GM19395 (cell line): ENCODE data around the gene UBAC2.
"Not testable (repeated sequence)": the region's sequence is repeated elsewhere in the genome, so short reads cannot be mapped to it uniquely, and the experiment has no call there.

Source experiments
- ATAC-seq: cut with Tn5 transposase; IDR thresholded peaks from one replicate; pipeline ENCODE4 v1.9.1; 2021; ENCODE audit warnings: mild to moderate bottlenecking, moderate library complexity; ENCODE audit not compliant: unreplicated experiment

Gene UBAC2

DNA sequence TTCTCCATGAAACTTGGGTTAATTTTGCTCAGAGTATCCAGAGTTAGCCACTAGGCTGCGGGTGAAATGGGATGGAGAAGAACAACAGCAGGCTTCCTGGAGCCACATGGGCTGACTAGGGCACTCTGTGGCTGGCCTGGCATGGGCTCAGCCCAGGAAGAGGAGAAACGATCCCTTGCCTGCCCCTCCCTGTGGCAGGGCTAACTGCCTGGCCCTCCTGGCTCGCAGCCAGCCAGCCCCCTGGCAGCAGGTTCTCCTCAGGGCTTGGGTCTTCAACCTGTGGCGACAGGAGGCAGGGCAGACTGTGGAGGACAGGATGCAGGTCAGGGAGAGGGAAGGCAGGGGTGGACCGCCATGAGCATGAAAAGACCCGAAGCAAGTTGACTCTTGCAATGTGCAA is 185.3 kb downstream of the UBAC2 start:
- ATAC-seq = no peak

DNA sequence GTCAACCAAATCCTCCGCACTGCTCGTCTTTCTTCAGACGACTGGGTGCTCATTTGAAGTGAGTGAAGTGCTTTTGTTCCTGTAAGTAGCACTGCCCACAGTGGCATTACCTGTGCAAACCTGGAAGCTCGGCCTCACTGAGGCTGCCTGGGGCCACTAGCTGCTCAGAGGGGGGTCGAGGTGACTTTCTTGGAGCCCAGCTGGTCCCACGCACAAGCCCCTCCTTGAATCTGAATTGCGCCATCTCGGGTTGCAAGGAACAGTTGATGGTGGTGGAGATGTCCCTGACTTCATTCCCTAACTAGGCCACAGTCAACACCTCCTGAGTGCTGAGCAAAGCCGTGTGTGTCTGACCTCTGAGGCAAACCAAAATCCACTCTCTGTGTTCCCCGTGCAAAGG is 185.8 kb downstream of the UBAC2 start:
- no peak for ATAC-seq

GRCh38 chr13:99386911-99387788 is 186.5 kb downstream of the UBAC2 start:
- no peak for ATAC-seq

- no peak for ATAC-seq
Observed at GRCh38 chr13:99388334-99388923, 187.8 kb downstream of the UBAC2 start.

- ATAC-seq = not testable (repeated sequence)
Observed at GRCh38 chr13:99389094-99389493, 188.4 kb downstream of the UBAC2 start.

- no peak for ATAC-seq
Observed at GRCh38 chr13:99389520-99390304, 189.1 kb downstream of the UBAC2 start.

DNA sequence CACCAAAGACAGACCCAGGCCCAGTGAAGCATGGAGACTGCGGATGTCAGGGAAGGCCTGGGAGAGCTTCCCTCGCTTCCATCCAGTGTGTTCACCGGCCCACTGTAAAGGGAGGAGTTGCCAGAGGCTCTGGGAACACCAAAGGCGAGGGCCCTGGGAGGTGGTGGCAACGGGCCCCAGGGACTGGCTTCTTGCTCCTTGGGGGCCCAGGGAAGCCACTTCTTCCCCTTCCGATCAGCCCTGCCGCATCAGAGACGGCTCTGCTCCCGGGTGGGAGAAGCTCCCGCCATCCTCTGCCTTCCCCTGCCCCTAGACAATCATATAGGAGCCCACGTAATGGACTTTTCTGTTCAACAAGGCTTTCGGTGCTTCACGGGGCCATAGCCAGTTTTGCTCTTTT is 189.9 kb downstream of the UBAC2 start:
- no peak for ATAC-seq

- no peak for ATAC-seq
Observed at GRCh38 chr13:99391781-99392469, 191.3 kb downstream of the UBAC2 start.

GRCh38 chr13:99392470-99393135 is 191.9 kb downstream of the UBAC2 start:
- ATAC-seq = no peak

DNA sequence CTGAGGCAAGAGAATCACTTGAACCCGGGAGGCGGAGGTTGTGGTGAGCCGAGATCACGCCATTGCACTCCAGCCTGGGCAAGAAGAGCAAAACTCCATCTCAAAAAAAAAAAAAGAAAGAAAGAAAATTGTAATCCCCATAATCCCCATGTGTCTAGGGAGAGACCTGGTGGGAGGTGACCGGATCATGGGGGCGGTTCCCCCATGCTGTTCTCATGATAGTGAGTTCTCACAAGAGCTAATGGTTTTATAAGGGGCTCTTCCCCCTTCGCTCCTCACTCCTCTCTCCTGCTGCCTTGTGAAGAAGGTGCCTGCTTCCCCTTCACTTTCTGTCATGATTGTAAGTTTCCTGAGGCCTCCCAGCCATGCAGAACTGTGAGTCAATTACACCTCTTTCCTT is 192.7 kb downstream of the UBAC2 start:
- not testable (repeated sequence) for ATAC-seq

DNA sequence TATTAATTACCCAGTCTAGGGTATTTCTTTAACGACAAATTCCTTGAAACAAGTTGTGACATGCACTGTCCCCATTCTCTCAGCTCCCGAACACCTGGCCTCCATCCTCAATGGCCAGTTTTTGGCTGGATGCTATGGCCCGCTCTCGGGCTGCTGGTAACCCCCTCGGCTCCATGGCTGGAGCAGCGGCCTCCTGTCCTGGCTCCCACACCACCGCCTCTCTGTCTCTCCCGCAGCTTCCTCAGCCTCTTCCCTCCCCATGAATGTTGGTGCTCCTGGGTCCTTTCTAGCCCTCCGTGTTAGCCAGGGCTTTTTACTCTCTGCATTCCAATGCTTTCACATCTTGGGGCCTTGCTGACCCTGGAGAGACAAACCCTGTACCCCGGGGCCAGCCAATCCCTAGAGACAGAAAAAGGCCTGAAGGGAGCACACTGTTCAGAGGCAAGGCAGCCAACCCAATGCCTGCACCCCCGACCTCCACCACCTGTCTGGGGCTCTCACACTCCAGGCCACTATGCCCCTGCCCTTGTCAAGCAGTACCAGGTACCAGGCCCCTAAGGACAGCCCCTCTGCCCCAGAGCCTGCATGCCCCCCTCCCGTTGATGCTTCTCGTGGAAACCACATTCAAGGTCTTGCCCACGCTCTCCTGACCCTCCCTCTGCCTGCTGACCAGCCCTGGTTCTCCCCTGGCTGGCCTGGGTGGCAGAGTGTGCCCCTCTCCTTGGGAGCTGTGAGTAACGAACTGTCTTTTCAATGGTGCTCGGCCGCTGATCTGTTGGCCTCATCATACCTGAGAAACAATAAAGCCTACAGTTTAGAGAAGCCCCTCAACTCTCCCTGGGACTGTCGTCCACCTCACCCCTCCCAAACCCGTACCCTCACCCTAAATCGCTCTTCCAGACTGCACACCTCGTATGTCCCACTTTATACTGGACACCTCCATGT is 193.4 kb downstream of the UBAC2 start:
- ATAC-seq = no peak

- no peak for ATAC-seq
Observed at GRCh38 chr13:99395436-99395835, 194.8 kb downstream of the UBAC2 start.

DNA sequence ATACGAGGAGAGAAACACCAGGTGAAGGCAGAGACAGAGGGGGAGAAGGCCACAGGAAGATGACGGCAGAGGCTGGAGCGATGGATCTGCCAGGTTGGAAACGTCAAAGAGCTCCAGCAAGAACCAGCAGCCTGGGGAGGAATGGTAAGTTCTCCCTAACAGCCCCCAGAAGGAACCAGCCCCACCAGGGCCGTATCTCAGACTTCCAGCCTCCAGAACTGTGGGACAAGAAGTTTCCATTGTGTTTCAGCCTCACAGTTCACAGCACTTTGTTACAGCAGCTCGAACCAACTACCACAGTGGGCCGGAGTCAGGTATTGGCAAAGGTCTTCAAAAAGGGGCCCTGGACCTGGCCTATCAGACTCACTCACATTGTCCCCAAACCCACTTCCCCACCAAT is 195.8 kb downstream of the UBAC2 start:
- no peak for ATAC-seq

DNA sequence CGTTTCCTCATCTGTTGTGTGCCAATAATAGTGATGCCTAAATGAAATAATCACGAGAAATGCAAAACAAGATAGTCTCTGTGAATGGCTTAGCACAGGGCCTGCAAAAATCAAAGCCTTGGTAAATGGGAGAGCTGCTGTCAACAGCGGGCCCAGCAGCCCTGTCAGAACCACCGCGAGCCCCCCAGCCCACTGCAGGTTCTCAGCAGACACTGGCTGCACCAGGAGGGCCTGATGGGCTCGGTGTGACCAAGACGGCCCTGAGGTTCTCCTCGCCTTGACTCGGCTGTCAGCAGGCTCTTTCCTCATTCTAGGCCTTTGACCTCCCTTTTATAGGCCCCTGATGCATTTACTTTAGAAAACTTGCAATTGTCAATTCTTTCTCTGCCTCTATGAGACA is 197.4 kb downstream of the UBAC2 start:
- no peak for ATAC-seq

DNA sequence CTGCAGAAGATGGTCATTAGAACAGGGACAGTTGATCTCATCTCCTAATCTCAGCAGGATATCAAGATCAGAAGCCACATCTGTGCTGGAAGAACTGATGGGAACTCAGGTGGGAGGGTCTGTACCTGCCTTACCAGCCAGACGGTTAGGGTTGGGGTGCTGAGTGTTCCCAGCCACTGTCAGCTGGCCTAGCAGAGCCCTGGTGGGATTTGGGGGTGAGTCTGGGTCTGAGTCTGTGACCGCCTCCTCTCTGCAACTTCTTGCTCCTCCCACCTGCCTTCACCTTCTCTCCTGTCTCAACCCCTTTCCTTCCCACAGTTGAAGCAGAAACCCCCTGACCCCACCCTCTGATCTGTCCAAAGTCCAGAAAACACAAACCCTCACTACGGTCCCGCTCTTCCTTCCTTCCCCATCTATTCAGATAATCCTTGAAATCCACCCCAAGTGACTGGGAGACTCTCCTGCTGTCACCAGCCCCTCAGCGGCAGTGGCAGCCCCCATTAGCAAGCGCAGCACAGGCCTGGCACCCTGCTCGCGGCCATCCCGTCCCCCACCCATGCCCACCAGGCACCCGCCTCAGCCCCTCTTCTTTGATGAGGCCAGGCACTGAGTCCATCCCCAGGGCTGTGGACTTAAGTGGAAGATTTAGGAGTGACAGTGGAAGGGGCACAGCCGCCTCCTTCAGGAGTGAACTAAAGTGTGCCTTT is 198.4 kb downstream of the UBAC2 start:
- ATAC-seq = no peak

- no peak for ATAC-seq
Observed at GRCh38 chr13:99399623-99399974, 198.9 kb downstream of the UBAC2 start.

DNA sequence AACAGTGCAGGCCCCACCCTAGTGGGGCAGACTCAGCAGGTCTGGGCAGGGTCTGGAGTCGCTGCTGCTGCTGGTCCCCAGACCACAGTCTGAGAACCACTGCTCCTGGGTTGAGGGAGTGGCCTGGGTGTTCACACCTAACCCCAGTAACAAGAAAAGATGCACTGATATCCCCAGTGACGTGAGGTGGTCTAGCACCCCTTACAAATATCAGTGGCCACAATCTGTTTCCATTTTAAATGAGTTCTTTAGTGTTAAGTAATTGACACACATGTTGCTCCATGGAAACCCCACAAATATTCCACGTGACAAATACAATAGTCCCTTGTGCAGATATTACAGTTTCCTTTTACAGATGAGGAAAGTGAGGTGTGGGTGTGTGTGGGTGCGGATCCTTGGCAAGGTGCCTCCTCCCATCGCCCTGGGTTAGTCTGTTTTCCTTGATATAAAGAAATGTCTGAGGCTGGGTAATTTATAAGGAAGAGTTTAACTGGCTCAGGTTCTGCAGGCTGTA is 202.9 kb downstream of the UBAC2 start:
- ATAC-seq = no peak

- no peak for ATAC-seq
Observed at GRCh38 chr13:99404005-99404755, 203.5 kb downstream of the UBAC2 start.
